Measurements from ENCODE around the gene DNAJC12.
"Not testable (repeated sequence)": the region's sequence is repeated elsewhere in the genome, so short reads cannot be mapped to it uniquely, and the experiment has no call there.

DNAJC12 gene

DNA sequence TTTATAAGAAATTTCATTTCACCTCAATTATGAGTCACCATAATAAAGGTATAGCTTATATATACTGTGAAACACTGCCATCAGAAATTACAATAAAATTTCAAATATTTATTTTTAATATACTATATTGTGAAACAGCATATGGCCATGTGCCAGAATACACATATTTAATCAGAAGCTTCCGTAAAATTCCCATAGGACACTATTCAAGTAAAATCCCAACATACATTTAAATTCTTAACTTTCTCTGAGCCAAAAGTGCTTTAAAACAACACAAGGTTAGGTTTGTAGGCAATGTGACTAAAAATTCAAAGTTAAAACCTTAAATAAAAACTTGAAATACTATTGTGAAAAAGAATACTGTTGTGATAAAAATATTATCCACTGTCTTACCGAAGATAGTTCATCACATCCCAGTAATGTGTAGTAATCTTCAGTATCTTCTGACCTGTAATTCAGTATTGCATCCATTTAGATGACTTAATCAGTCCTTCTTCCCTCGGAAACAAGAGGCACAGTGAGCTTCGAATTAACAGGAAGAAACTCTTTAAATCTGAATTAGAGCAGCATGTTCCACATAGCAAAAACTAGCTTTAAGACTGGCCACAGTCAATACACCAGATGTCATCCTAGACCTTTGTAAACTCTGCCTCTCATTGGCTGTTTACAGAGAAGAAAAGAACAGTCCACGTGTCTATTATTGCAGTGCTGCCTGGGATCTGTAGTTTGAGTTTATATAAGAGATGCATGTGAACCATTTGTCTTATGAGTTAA lies at the start of gene DNAJC12:
TSS of gene DNAJC12 (minus strand) at position 648 of the 774 bp plus-strand sequence. CDS start at position 471, 177 bp downstream.
- no peak for DNase-seq (ENCODE audit: low read depth)

DNA sequence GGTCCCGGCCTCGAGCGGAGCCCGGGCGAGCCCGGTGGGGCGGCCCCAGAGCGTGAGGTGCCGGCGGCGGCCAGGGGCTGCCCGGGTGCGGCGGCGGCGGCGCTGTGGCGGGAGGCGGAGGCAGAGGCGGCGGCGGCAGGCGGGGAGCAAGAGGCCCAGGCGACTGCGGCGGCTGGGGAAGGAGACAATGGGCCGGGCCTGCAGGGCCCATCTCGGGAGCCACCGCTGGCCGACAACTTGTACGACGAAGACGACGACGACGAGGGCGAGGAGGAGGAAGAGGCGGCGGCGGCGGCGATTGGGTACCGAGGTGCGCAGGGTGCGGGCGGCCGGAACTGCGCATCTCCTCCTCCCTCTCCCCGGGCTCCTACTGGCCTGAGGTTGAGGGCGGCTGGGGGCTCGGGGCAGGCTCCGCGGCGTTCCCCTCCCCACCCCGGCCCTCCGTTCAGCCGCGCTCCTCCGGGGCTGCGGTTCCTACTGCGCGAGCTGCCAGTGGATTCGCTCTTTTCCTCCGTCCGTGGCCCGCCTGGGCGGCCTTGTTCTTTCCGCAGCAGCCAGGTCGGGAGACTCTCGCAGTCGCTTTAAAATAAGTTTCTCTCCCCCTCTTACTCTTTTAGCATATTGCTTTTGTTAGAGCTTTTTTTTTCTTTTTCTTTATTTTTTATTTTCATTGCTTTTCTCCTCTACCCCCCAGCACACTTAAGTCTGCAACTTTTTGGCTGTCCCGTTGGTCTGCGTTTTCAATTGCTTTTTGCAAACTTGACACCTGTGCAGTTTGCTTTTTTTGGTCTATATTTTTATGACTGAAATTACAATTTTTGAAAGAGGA lies 47.1 kb upstream of the DNAJC12 start:
- DNase-seq (ENCODE audit: low read depth): peak; percentile 70

- DNase-seq (ENCODE audit: low read depth): peak; percentile 92
Measured at GRCh38 chr10:67884313-67884841, 46.4 kb upstream of the DNAJC12 start, which contains the start of gene SIRT1. Gene SIRT1, plus strand, starts transcription at chr10:67884656. Its CDS starts 66 bp downstream, at chr10:67884722.

DNA sequence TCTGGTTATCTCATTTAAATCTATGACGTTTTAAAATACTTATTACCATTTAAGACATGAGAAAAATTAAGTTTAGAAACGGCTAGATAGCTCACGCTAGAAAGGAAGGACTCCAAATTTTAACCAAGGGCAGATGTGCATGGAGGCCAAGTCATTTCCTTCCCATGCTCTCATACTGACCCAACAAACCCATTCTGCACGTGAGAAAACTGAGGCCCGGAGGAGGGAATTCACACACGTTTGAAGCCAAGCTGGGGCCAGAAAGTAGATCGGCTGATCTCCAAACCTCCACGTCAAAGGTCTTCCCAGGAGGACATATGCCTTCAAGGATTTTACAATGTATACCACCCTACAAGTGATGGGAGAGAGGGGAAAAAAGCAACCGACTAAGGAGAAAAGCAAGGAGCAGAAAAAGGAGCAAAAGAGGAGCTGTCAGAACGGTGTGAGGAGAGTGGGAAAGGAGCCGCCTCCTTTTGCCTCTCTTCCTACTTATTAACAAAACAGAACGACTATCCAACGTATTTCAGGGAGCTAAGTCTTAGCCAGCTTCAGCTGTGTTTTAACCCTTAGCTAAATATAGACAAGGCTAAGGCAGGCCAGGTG lies 45.8 kb upstream of the DNAJC12 start:
- DNase-seq (ENCODE audit: low read depth): no peak

DNA sequence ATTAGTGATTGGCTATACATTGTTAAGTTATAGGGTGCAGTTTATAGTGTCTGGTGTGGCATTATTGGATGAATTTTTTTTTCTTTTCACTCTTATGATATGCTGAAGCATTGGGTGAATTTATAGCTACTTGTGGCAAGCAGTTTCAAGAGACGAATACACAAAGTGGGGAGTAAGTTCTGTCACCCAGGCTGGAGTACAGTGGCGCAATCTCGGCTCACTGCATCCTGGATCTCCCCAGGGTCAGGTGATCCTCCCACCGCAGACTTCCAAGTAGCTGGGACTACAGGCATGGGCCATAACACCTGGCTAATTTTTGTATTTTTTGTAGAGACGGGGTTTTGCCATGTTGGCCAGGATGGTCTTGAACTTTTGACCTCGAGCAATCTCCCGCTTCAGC lies 40.1 kb upstream of the DNAJC12 start:
- DNase-seq (ENCODE audit: low read depth): no peak

- not testable (repeated sequence) for DNase-seq (ENCODE audit: low read depth)
Measured at GRCh38 chr10:67877421-67877820, 39.4 kb upstream of the DNAJC12 start.

GRCh38 chr10:67875340-67876238 lies 37.6 kb upstream of the DNAJC12 start:
- no peak for DNase-seq (ENCODE audit: low read depth)

DNA sequence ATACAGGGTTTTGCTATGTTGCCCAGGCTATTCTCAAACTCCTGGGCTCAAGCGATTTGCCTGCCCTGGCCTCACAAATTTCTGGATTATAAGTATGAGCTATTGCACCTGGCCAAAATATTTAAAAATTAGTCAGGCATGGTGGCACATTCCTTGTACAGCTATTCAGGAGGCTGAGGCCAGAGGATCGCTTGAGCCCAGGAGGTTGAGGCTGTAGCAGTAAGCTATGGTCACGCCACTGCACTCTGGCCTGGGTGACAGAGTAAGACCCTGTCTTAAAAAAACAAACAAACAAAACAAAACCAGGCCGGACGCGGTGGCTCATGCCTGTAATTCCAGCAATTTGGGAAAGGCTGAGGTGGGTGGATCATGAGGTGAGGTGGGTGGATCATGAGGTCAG lies 32.0 kb upstream of the DNAJC12 start:
- no peak for DNase-seq (ENCODE audit: low read depth)

GRCh38 chr10:67868132-67868531 lies 30.1 kb upstream of the DNAJC12 start:
- no peak for DNase-seq (ENCODE audit: low read depth)

- no peak for DNase-seq (ENCODE audit: low read depth)
Measured at GRCh38 chr10:67864607-67865371, 26.8 kb upstream of the DNAJC12 start.

DNA sequence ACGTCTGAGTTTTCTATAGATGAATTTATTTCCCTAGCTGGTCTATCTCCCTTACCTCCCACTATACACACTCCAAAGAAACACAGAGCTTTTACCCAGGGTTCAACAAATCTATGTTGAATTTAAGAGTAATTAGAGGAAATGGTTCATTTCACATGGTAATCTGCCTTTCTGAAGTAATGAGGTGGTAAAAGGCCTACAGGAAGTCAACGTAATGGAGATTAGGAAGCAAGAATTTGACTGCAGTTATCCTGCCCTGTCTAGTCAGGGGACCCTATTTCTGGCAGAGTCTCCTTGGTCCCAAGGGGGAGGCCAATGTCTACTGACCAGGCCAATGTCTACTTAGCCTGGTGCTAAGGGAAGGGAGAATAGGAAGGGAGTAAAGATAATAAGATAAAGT lies 25.1 kb upstream of the DNAJC12 start:
- no peak for DNase-seq (ENCODE audit: low read depth)

- DNase-seq (ENCODE audit: low read depth): no peak
Measured at GRCh38 chr10:67861750-67862432, 23.9 kb upstream of the DNAJC12 start.

DNA sequence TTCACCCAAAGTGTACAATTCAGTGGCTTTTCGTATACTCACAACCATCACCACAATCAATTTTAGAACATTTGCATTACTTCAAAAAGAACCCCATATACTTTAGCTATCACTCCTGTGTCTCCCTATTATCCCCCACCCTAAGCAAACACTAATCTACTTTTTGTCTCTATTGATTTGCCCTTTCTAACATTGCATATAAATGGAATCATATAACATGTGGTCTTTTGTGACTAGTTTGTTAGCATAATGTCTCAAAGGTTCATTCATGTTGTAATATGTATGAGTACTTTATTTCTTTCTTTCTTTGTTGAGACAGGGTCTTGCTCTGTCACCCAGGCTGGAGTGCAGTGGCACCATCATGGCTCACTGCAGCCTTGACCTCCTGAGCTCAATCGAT lies 21.0 kb upstream of the DNAJC12 start:
- no peak for DNase-seq (ENCODE audit: low read depth)

- no peak for DNase-seq (ENCODE audit: low read depth)
Measured at GRCh38 chr10:67853512-67853911, 15.5 kb upstream of the DNAJC12 start.

DNA sequence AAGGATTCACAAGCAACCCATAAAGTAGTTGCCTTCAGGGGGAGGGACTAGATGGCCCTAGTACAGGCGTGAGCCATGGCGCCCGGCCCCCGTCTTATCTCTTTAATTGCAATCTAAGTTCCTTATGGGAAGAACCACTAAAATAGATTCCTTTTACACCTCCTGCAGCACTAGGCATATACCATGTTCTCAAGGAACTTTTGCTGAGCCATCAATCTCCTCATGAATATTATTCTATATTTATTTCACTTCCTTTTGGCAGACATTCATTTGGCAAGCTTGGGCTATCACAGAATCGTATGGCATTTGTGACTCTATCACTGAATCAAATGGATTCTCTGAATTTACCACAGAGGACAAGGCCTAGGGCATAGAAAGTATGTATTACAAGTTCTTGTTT lies 14.8 kb upstream of the DNAJC12 start:
- DNase-seq (ENCODE audit: low read depth): no peak

- DNase-seq (ENCODE audit: low read depth): no peak
Measured at GRCh38 chr10:67851186-67851585, 13.2 kb upstream of the DNAJC12 start.

DNA sequence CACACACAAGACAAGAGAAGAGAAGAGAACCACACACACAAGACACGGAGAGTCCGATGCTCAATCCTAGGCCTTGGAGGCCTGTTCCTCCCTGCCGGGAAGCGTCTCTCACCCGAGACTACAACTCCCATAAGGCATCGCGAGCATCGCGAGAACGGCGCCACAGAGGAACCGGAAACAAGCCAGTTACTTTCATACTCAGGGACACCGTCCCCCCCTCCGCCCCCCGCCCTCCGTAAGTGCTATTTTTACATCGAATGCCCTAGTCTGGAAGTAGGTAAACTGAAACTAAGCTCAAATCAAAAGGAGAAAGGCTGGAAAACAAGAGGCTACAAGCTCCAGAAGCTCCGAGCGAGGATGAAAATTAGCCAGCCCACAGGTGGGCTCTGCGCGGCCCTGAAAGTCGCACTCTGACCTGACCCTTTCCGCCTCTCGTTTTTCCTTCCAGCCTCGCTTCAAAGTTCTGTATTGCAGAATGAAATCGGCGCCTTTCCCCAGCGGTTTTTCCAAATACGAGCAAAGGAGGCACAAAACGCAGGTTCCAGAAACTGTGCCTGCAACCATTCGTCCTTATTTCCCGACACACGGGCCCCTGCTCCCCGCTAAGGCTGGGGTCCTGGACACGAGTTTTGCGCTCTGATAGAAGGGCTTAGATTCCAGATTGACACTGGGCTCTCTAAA lies 11.5 kb upstream of the DNAJC12 start:
- peak; percentile 86 for DNase-seq (ENCODE audit: low read depth)

DNA sequence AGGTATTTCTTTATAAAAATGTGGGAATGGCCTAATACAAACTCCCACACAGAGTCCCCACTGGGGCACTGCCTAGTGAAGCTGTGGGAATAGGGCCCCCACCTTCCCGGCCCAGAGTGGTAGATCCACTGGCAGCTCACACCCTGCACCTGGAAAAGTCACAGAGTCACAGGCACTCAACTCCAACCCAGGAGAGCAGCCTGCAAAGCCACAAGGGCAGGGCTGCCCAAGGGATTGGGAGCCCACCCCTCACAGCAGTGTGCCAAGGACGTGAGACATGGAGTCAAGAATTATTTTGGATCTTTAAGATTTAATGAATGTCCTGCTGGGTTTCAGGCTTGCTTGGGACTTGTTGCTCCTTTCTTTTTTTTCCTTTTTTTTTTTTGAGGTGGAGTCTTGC lies 5.3 kb upstream of the DNAJC12 start:
- DNase-seq (ENCODE audit: low read depth): no peak

- DNase-seq (ENCODE audit: low read depth): no peak
Measured at GRCh38 chr10:67841737-67842136, 3.7 kb upstream of the DNAJC12 start.

Measured in activated T-helper 1 cell treated with Interleukin-2 at 50 U/mL for 16 hours (primary cell).